Lower lobe of right lung (tissue), 2 donors: ENCODE measurements around the gene FGGY. TPM values are rescaled to one million over a fixed set of nuclear protein-coding genes. Genes with fewer than 3 reads are reported as not detected.

Source experiments
- ATAC-seq, 2 donors: fragments of 200-7000 bp; cut with Tn5 transposase; one replicate each; pipeline ENCODE4 v1.9.1; 2020 to 2022; ENCODE audit warnings: mild to moderate bottlenecking in 2 of 2, moderate library complexity in 2 of 2
- DNase-seq: peaks from one replicate; pipeline ENCODE4 v3.0.0-alpha.2; 2020
- H3K27ac ChIP-seq: fragments of 200-600 bp; one replicate; pipeline ENCODE4 v1.8.0; 2022
- H3K27me3 ChIP-seq: fragments of 200-600 bp; one replicate; pipeline ENCODE4 v1.8.0; 2022; ENCODE audit warnings: low read depth
- H3K36me3 ChIP-seq: fragments of 200-600 bp; one replicate; pipeline ENCODE4 v1.8.0; 2022; ENCODE audit warnings: mild to moderate bottlenecking
- H3K4me1 ChIP-seq: fragments of 200-600 bp; one replicate; pipeline ENCODE4 v1.8.0; 2022
- H3K4me3 ChIP-seq: fragments of 200-600 bp; one replicate; pipeline ENCODE4 v1.8.0; 2022; ENCODE audit warnings: mild to moderate bottlenecking
- H3K9me3 ChIP-seq: fragments of 200-600 bp; one replicate; pipeline ENCODE4 v1.8.0; 2022
- CTCF ChIP-seq: fragments of 200-600 bp; IDR thresholded peaks from one replicate; pipeline ENCODE4 v1.8.0; 2022; ENCODE audit warnings: antibody characterized with exemption, mild to moderate bottlenecking
- intact Hi-C: fragments of 100-400 bp; cut with DNase I; formaldehyde crosslinking; loops from one replicate; pipeline ENCODE4 v1.11.0; 2022
- total RNA-seq: library from RNA; stranded (reverse); fragmentation: NEBNext Ultra II Directional; extraction: Animal tissue kit (Norgen Biotek cat#: 25700); gene quantifications from one replicate; pipeline ENCODE4 v1.2.1, GENCODE V29; 2021
- donor health status: DM: no; HTN: yes; CAD: no; lungs with severe emphysema.

Gene FGGY
- total RNA-seq, 1 donor from 2014 or later, result 31.4 TPM

GRCh38 chr1:59703226-59703917, 406.5 kb downstream of the FGGY start:
- peaks cover 42% of the 10 kb centered on the region for H3K4me1 ChIP-seq
- H3K27ac ChIP-seq, result no peak overlapping the region
- intact Hi-C loops, result no loop called here
- DNase-seq (no peak), ATAC-seq (no peak)
- no peaks in the 10 kb centered on the region for H3K36me3 ChIP-seq
- TF ChIP-seq CTCF, result no peak
- no peaks in the 10 kb centered on the region for H3K9me3 ChIP-seq
- no peaks in the 10 kb centered on the region for H3K27me3 ChIP-seq
- no peak overlapping the region for H3K4me3 ChIP-seq

DNA sequence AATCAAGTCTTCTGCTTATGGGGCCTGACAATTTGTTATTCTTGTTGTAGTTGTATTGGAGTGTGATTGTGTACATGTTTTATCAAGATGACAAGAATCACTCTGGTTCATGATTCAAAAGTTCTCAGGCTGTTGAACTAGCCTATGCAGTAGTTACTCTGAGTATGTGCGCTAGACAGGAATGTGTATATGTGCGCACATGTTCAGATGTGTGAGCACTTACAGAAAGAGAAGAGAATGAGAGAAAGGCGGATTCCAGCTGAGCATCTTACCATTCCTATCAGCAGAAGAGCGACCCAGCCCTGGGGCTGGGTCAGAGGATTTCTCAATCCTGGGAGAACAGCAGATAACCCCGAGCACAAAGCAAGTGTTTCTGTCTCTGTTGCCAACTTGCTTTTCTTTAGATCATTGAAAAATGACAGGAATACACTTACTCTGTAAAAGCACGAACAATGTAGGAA, 407.1 kb downstream of the FGGY start:
- H3K4me3 ChIP-seq, result no peak overlapping the region
- H3K9me3 ChIP-seq, result no peaks in the 10 kb centered on the region
- intact Hi-C loops, result no loop called here
- TF ChIP-seq CTCF, result no peak
- H3K27me3 ChIP-seq, result no peaks in the 10 kb centered on the region
- DNase-seq, result no peak
- peaks cover 37% of the 10 kb centered on the region for H3K4me1 ChIP-seq
- H3K27ac ChIP-seq, result no peak overlapping the region
- ATAC-seq, result no peak
- H3K36me3 ChIP-seq, result no peaks in the 10 kb centered on the region

DNA sequence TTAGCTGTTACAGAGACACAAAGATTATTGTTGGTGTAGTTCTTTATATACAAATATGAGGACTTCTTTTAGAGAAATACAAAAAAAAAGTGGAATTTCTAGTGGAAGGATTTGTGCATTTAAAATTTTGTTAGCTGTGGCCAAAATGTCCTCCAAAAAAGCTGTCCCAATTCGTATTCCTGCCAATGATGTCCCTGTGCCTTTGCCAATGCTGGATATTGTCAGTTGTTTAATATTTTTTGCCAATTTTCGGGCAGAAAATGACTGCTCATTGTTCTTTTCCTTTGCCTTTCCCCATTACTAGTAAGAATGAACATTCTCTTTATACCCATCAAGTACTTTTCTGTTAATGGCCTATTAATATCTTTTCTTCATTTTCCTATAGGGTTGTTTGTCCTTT, 407.8 kb downstream of the FGGY start:
- intact Hi-C loops, result no loop called here
- H3K9me3 ChIP-seq, result no peaks in the 10 kb centered on the region
- no peak for ATAC-seq

DNA sequence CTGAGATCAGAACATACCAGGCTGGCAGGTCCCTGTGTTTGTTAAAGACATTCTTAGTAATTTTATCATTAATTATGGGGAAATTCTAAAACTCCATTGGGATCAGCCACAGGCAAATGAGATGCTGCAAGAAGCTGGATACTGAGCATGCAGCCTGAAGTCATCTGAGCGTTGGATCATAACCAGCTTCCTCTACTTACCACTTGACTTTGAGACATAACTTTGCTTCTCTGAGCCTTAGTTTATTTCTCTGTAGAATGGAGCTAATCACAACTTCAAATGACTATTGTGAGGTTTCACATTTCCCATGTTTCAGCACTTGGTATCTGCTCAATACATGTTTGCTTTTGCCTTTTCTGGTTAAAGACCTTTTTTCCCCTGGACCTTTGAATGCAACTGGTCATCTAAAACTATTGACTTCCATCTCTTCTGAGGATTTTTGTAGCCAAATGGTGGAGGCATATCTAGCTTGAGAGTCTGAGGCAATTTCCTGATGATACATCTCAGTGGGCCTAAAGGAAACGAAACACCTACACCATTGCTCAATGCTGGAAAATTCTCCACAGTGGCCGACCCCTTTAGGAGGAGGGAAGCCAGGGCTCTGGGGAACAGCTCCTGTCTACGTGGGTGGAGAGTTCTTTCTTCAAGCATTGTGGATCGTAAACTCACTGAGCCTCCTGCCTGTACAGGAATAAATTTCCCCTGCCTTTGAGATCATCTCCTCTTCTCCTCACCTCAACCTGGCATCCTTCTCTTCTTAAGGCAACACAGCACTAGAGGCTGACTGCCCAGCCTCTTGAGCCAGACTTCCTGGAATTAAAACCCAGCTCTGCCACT, 408.8 kb downstream of the FGGY start:
- H3K4me1 ChIP-seq, result peaks cover 33% of the 10 kb centered on the region
- no peak for TF ChIP-seq CTCF
- no peaks in the 10 kb centered on the region for H3K27me3 ChIP-seq
- H3K27ac ChIP-seq, result peak overlapping the region; percentile 33
- intact Hi-C loops, result no loop called here
- ATAC-seq (peak in 1 of 2 donors; percentile 59), DNase-seq (no peak)
- no peaks in the 10 kb centered on the region for H3K9me3 ChIP-seq
- H3K4me3 ChIP-seq, result no peak overlapping the region
- no peaks in the 10 kb centered on the region for H3K36me3 ChIP-seq

More for the DNA sequence above, 407.8 kb downstream of the FGGY start:
- Histone ChIP-seq H3K4me3 (no peak overlapping the region), H3K27ac (no peak overlapping the region), H3K4me1 (peaks cover 33% of the 10 kb centered on the region), H3K27me3 (no peaks in the 10 kb centered on the region), H3K36me3 (no peaks in the 10 kb centered on the region)
- no peak for DNase-seq
- no peak for TF ChIP-seq CTCF

- Histone ChIP-seq H3K9me3 (no peaks in the 10 kb centered on the region), H3K4me3 (no peak overlapping the region), H3K27ac (peak overlapping the region; percentile 33), H3K36me3 (no peaks in the 10 kb centered on the region), H3K27me3 (no peaks in the 10 kb centered on the region), H3K4me1 (peaks cover 33% of the 10 kb centered on the region)
- DNase-seq, result no peak
- intact Hi-C loops, result no loop called here
- no peak for TF ChIP-seq CTCF
- ATAC-seq, result no peak
Observed at GRCh38 chr1:59706303-59706599, 409.4 kb downstream of the FGGY start.
